WTC11 (cell line): Measurements from ENCODE around the gene ADD2. TPM values are rescaled to one million over a fixed set of nuclear protein-coding genes. Genes with fewer than 3 reads are reported as not detected.

Experiments
- ATAC-seq: fragments of 200-7000 bp; cut with Tn5 transposase; 2 replicates; pipeline ENCODE4 v1.10.0; 2021; ENCODE audit warnings: mild to moderate bottlenecking, moderate library complexity
- CTCF ChIA-PET: fragments of 300-600 bp; sonication (Branson Sonifier 250); formaldehyde crosslinking; loops from one replicate; lab custom pipeline; 2021; ENCODE audit warnings: antibody characterized with exemption; lab: Charles Lee
- POLR2A ChIA-PET: fragments of 350-600 bp; sonication (Branson Sonifier 250); formaldehyde crosslinking; loops from one replicate; lab custom pipeline; 2021; ENCODE audit warnings: antibody characterized with exemption; lab: Charles Lee
- DNase-seq: peaks from one replicate; pipeline ENCODE4 v3.0.0; 2021; ENCODE audit warnings: low spot score
- H3K27ac Mint-ChIP-seq: 2 replicates; pipeline ENCODE4 v1.8.0; 2021; ENCODE audit warnings: mixed read lengths
- H3K27me3 Mint-ChIP-seq: 2 replicates; pipeline ENCODE4 v1.8.0; 2021; ENCODE audit warnings: low read depth, mild to moderate bottlenecking, moderate library complexity, mixed read lengths
- H3K36me3 Mint-ChIP-seq: 2 replicates; pipeline ENCODE4 v1.8.0; 2021; ENCODE audit warnings: mixed read lengths
- H3K4me1 Mint-ChIP-seq: 2 replicates; pipeline ENCODE4 v1.8.0; 2022; ENCODE audit warnings: mixed read lengths
- H3K4me3 Mint-ChIP-seq: 2 replicates; pipeline ENCODE4 v1.8.0; 2021; ENCODE audit warnings: mild to moderate bottlenecking, moderate library complexity, mixed read lengths
- H3K9me3 Mint-ChIP-seq: 2 replicates; pipeline ENCODE4 v1.8.0; 2021; ENCODE audit warnings: mixed read lengths
- AR ChIP-seq: fragments of 250-450 bp; sonication (Bioruptor Pico); IDR thresholded peaks from 2 replicates; pipeline ENCODE4 v1.9.0; 2021; ENCODE audit warnings: mild to moderate bottlenecking
- ATF1 ChIP-seq: sonication (generic); formaldehyde crosslinking; IDR thresholded peaks from 2 replicates; pipeline ENCODE4 v1.8.1; 2023; ENCODE audit warnings: mild to moderate bottlenecking, moderate library complexity, missing genetic modification reagents
- FOXK1 ChIP-seq: sonication (generic); formaldehyde crosslinking; IDR thresholded peaks from 2 replicates; pipeline ENCODE4 v1.8.0; 2022; ENCODE audit warnings: mild to moderate bottlenecking, moderate library complexity, missing genetic modification reagents
- FOXP4 ChIP-seq: sonication (generic); formaldehyde crosslinking; IDR thresholded peaks from 2 replicates; pipeline ENCODE4 v1.8.0; 2022; ENCODE audit warnings: mild to moderate bottlenecking, missing genetic modification reagents
- GABPB1 ChIP-seq: sonication (generic); formaldehyde crosslinking; IDR thresholded peaks from 2 replicates; pipeline ENCODE4 v1.8.1; 2023; ENCODE audit warnings: mild to moderate bottlenecking, missing genetic modification reagents
- HMGA2 ChIP-seq: fragments of 250-450 bp; sonication (Bioruptor Pico); IDR thresholded peaks from 2 replicates; pipeline ENCODE4 v1.4.0; 2021; ENCODE audit warnings: mild to moderate bottlenecking, moderate library complexity
- IRF1 ChIP-seq: sonication (generic); formaldehyde crosslinking; IDR thresholded peaks from 2 replicates; pipeline ENCODE4 v1.8.0; 2023; ENCODE audit warnings: missing genetic modification reagents
- IRF2 ChIP-seq: sonication (generic); formaldehyde crosslinking; IDR thresholded peaks from 2 replicates; pipeline ENCODE4 v1.8.0; 2022; ENCODE audit warnings: low read depth, missing genetic modification reagents, borderline replicate concordance
- MXD4 ChIP-seq: fragments of 250-450 bp; sonication (Bioruptor Pico); IDR thresholded peaks from 2 replicates; pipeline ENCODE4 v1.8.0; 2021; ENCODE audit warnings: mild to moderate bottlenecking, moderate library complexity, borderline replicate concordance
- NR2C2 ChIP-seq: sonication (generic); formaldehyde crosslinking; IDR thresholded peaks from 2 replicates; pipeline ENCODE4 v1.8.0; 2022; ENCODE audit warnings: mild to moderate bottlenecking, missing genetic modification reagents
- OVOL2 ChIP-seq: fragments of 250-450 bp; sonication (Bioruptor Pico); IDR thresholded peaks from 2 replicates; pipeline ENCODE4 v1.9.0; 2021; ENCODE audit warnings: mild to moderate bottlenecking, borderline replicate concordance
- RORB ChIP-seq: fragments of 250-450 bp; sonication (Bioruptor Pico); IDR thresholded peaks from 2 replicates; pipeline ENCODE4 v1.9.0; 2021; ENCODE audit warnings: mild to moderate bottlenecking
- SMAD3 ChIP-seq: sonication (generic); formaldehyde crosslinking; IDR thresholded peaks from 2 replicates; pipeline ENCODE4 v1.8.0; 2022; ENCODE audit warnings: missing genetic modification reagents, mild to moderate bottlenecking, borderline replicate concordance
- SMAD4 ChIP-seq: sonication (generic); formaldehyde crosslinking; IDR thresholded peaks from 2 replicates; pipeline ENCODE4 v1.8.0; 2022; ENCODE audit warnings: mild to moderate bottlenecking, missing genetic modification reagents
- SOX15 ChIP-seq: fragments of 250-450 bp; sonication (Bioruptor Pico); IDR thresholded peaks from 2 replicates; pipeline ENCODE4 v1.9.0; 2021; ENCODE audit warnings: mild to moderate bottlenecking
- ZBTB43 ChIP-seq: sonication (generic); formaldehyde crosslinking; IDR thresholded peaks from 2 replicates; pipeline ENCODE4 v1.8.1; 2023; ENCODE audit warnings: mild to moderate bottlenecking, missing genetic modification reagents
- ZNF219 ChIP-seq: sonication (generic); formaldehyde crosslinking; IDR thresholded peaks from 2 replicates; pipeline ENCODE4 v1.8.0; 2023; ENCODE audit warnings: missing genetic modification reagents, mild to moderate bottlenecking, borderline replicate concordance
- ZNF232 ChIP-seq: sonication (generic); formaldehyde crosslinking; IDR thresholded peaks from 2 replicates; pipeline ENCODE4 v1.8.0; 2022; ENCODE audit warnings: mild to moderate bottlenecking, missing genetic modification reagents
- ZNF671 ChIP-seq: fragments of 250-450 bp; sonication (Bioruptor Pico); IDR thresholded peaks from 2 replicates; pipeline ENCODE4 v1.8.0; 2021; ENCODE audit warnings: mild to moderate bottlenecking
- total RNA-seq: library from RNA; stranded (reverse); gene quantifications from 3 replicates; pipeline ENCODE4 v1.2.3, GENCODE V29; 2021

Gene ADD2
- total RNA-seq, 1 experiment from 2014 or later, result 196 TPM

DNA sequence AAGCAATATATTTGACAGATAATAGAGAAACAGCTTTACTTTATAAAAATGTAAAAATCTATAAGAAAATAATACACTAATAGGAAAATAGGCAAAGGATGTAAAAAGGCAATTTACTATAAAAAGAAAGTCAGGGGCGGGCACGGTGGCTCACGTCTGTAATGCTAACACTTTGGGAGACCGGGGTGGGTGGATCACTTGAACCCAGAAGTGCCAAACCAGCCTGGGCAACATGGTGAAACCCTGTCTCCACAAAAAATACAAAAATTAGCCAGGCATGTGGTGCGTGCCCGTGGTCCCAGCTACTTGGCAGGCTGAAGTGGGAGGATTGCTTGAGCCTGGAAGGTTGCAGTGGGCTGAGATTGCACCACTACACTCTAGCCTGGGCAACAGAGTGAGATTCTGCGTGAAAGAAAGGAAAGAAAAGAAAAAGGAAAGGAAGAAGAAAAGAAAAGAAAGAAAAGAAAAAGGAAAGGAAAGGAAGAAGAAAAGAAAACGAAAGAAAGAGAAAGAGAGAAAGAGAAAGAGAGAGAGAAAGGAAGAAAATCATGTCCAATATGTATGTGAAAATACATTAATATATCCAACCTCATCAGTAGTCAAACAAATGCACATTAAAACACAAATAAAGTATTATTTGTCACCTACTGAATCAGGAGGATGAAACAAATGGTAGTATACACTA is 65.1 kb downstream of the ADD2 start (continued):
- TF ChIP-seq AR (CRISPR knock-in tag), result no peak
- no peak for TF ChIP-seq IRF1 (CRISPR knock-in tag)
- TF ChIP-seq GABPB1 (CRISPR knock-in tag), result no peak
- TF ChIP-seq ZNF219 (CRISPR knock-in tag), result no peak
- TF ChIP-seq MXD4 (CRISPR knock-in tag), result no peak
- TF ChIP-seq SOX15 (CRISPR knock-in tag), result no peak
- TF ChIP-seq FOXK1, result no peak
- no peak for TF ChIP-seq ATF1
- no peak for TF ChIP-seq SMAD4 (CRISPR knock-in tag)
- TF ChIP-seq, all 79 proteins: peak for 0

DNA sequence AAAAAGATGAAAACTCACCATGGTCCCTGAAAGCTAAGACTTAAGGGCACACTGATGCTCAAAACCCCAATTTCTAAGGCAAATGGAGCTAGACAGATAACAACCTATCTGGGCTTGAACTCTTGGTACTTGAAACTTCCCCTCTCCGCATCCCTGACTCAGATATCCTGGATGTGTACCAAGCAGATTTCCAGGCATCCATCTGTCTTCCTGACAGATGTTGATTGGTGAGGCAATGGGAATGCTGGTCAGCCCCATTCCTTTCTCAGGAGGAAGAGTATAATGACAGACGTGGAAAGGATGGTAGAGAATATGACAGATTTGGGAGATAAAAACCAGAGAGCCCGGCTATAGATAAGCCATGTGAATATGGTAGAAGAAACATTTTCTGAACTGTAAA is 69.2 kb downstream of the ADD2 start:
- ChIA-PET CTCF (interaction anchor here (1.1 to 1.3 kb wide), 2 partner anchors 12 to 266 kb away, joined by 3 read pairs; no protein-coding TSS in a partner anchor), POLR2A (no interaction called here)
- H3K4me1 Mint-ChIP-seq, result no peaks in the 10 kb centered on the region
- no peak for ATAC-seq
- peaks cover 35% of the 10 kb centered on the region for H3K36me3 Mint-ChIP-seq
- H3K27ac Mint-ChIP-seq, result no peak overlapping the region
- H3K27me3 Mint-ChIP-seq, result no peaks in the 10 kb centered on the region
- DNase-seq, result no peak
- TF ChIP-seq FOXK1 (no peak), MXD4 (CRISPR knock-in tag) (no peak), SMAD3 (CRISPR knock-in tag) (no peak), ZBTB43 (CRISPR knock-in tag) (no peak)
- H3K9me3 Mint-ChIP-seq, result no peaks in the 10 kb centered on the region
- no peak overlapping the region for H3K4me3 Mint-ChIP-seq

DNA sequence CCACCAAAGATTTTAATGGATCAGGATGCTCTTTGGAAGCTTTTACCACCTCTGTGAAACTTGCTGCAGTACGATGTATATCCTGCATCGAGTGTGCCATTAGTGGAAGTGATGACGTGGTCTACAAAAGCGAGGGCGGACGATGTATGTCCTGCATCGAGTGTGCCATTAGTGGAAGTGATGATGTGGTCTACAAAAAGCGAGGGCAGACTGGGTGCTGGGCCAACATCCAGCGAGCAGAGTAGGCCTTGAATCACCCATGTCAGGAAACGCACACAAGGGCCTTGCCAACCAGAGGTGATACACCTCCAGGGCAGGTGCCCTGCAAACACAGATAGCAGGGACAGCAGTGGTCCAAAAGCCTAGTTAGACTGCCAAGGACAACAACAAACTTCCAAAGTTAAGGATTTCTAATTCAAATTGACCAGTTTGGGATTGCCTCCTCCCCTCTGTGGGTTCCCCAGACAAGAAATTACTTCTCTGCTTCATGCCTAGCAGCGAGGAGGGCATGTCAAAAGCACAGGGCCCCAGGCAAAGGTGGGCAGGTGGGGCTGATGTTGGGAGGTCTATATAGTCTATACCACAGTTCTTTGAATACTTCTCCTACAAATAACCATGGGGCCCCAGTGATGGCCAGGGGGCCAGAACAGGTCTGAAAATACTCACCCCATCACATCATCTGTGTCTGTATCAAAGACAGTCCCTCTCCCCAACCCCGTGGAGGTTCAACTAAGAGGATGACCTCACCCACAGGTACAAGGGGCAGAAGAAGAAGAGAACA is 70.2 kb downstream of the ADD2 start:
- Mint-ChIP-seq H3K27ac (no peak overlapping the region), H3K9me3 (no peaks in the 10 kb centered on the region), H3K4me3 (no peak overlapping the region), H3K36me3 (peaks cover 44% of the 10 kb centered on the region), H3K4me1 (no peaks in the 10 kb centered on the region), H3K27me3 (no peaks in the 10 kb centered on the region)
- DNase-seq (no peak), ATAC-seq (no peak)
- POLR2A ChIA-PET, result no interaction called here
- CTCF ChIA-PET, result interaction anchor here (1.1 kb wide), 1 partner anchor 11 kb away, joined by 3 read pairs; no protein-coding TSS in a partner anchor
- TF ChIP-seq NR2C2 (CRISPR knock-in tag), result no peak
- no peak for TF ChIP-seq FOXP4 (CRISPR knock-in tag)
- no peak for TF ChIP-seq HMGA2 (CRISPR knock-in tag)
- no peak for TF ChIP-seq RORB (CRISPR knock-in tag)
- TF ChIP-seq ZNF232 (CRISPR knock-in tag), result no peak
- TF ChIP-seq ZBTB43 (CRISPR knock-in tag), result no peak
- TF ChIP-seq ZNF671 (CRISPR knock-in tag), result no peak
- no peak for TF ChIP-seq IRF2 (CRISPR knock-in tag)
- no peak for TF ChIP-seq OVOL2 (CRISPR knock-in tag)
- TF ChIP-seq IRF1 (CRISPR knock-in tag), result no peak
- no peak for TF ChIP-seq AR (CRISPR knock-in tag)
